Neural cell (in vitro differentiated cells): ENCODE measurements around the gene MAP3K5.

Experiments
- CTCF ChIP-seq: fragments of 450-650 bp; IDR thresholded peaks from 2 replicates; pipeline ENCODE4 v1.5.1; 2014; ENCODE audit warnings: antibody characterized with exemption, mild to moderate bottlenecking, moderate library complexity; ENCODE audit not compliant: poor library complexity, severe bottlenecking
- EZH2 ChIP-seq: fragments of 200-600, 300-800 bp; shearing (Covaris generic), sonication (generic); IDR thresholded peaks from 2 replicates; pipeline ENCODE4 v1.6.1; 2014; ENCODE audit warnings: antibody characterized with exemption, low read length, borderline replicate concordance, mild to moderate bottlenecking; ENCODE audit not compliant: insufficient read depth, poor library complexity, severe bottlenecking
- MXI1 ChIP-seq: fragments of 450-650 bp; conservative IDR thresholded peaks from 2 replicates; pipeline ENCODE4 v1.6.1; 2014; ENCODE audit warnings: antibody characterized with exemption, mild to moderate bottlenecking; ENCODE audit not compliant: poor library complexity, severe bottlenecking
- REST ChIP-seq: IDR thresholded peaks from 2 replicates; pipeline ENCODE4 v1.6.1; 2012; ENCODE audit warnings: borderline replicate concordance
- SMC3 ChIP-seq: fragments of 450-650 bp; conservative IDR thresholded peaks from 2 replicates; pipeline ENCODE4 v1.6.1; 2014; ENCODE audit warnings: antibody characterized with exemption, mild to moderate bottlenecking, moderate library complexity; ENCODE audit not compliant: poor library complexity
- TAF1 ChIP-seq: IDR thresholded peaks from 2 replicates; pipeline ENCODE4 v1.6.1; 2012; ENCODE audit warnings: low read depth

GRCh38 chr6:136548582-136549299, 243.5 kb downstream of the MAP3K5 start:
- TF ChIP-seq CTCF, result no peak
- no peak for TF ChIP-seq EZH2
- no peak for TF ChIP-seq MXI1
- TF ChIP-seq SMC3, result no peak
- no peak for TF ChIP-seq TAF1
- TF ChIP-seq REST, result no peak
